Peyer's patch (tissue), 4 donors: Measurements from ENCODE around the gene THAP4.

Experiments
- CTCF ChIP-seq, 6 experiments: fragments of 450-650 bp in 4 of 6; fragments of 200-600 bp in 2 of 6; sonication (generic) in 1 of 6; IDR thresholded peaks; one replicate each; pipeline ENCODE4 v1.5.1; 2017 to 2019; ENCODE audit warnings: antibody characterized with exemption in 6 of 6, mild to moderate bottlenecking in 3 of 6, moderate library complexity in 1 of 6
- POLR2A ChIP-seq, 2 donors: fragments of 450-650 bp; IDR thresholded peaks; one replicate each; pipeline ENCODE4 v1.5.1; 2017; ENCODE audit warnings: antibody characterized with exemption in 2 of 2, mild to moderate bottlenecking in 2 of 2, moderate library complexity in 2 of 2

GRCh38 chr2:241668354-241668753, 31.4 kb upstream of the THAP4 start:
- no peak for TF ChIP-seq CTCF (IDR thresholded peaks at IDR 0.05)
- TF ChIP-seq POLR2A (IDR thresholded peaks at IDR 0.05) = no peak
